Amygdala (tissue), 56 donors: Measurements from ENCODE around the gene CNTNAP2.

Experiments used
- DNase-seq, 56 donors: peaks; one replicate each; lab custom pipeline; 2025; lab: John Stamatoyannopoulos, UW

Gene CNTNAP2

GRCh38 chr7:147509541-147510200, 1393.1 kb downstream of the CNTNAP2 start:
- no peak for DNase-seq

- DNase-seq = no peak
Measured at GRCh38 chr7:147510201-147510542, 1393.6 kb downstream of the CNTNAP2 start.

GRCh38 chr7:147510923-147511322, 1394.3 kb downstream of the CNTNAP2 start:
- no peak for DNase-seq

GRCh38 chr7:147513451-147513850, 1396.8 kb downstream of the CNTNAP2 start:
- DNase-seq = peak in 6 of 56 donors; percentile 3 to 16 (median 6)

GRCh38 chr7:147516391-147516790, 1399.8 kb downstream of the CNTNAP2 start:
- DNase-seq = no peak

GRCh38 chr7:147519062-147519461, 1402.5 kb downstream of the CNTNAP2 start:
- no peak for DNase-seq

- DNase-seq = no peak
Measured at GRCh38 chr7:147523056-147523455, 1406.5 kb downstream of the CNTNAP2 start.

- DNase-seq = peak in 8 of 56 donors; percentile 6 to 27 (median 21)
Measured at GRCh38 chr7:147524726-147525250, 1408.2 kb downstream of the CNTNAP2 start.

- DNase-seq = no peak
Measured at GRCh38 chr7:147525325-147525724, 1408.7 kb downstream of the CNTNAP2 start.

GRCh38 chr7:147535701-147536111, 1419.1 kb downstream of the CNTNAP2 start:
- DNase-seq = no peak

GRCh38 chr7:147539685-147540084, 1423.1 kb downstream of the CNTNAP2 start:
- no peak for DNase-seq

- DNase-seq = no peak
Measured at GRCh38 chr7:147540743-147541142, 1424.1 kb downstream of the CNTNAP2 start.

GRCh38 chr7:147541261-147541660, 1424.7 kb downstream of the CNTNAP2 start:
- DNase-seq = no peak

GRCh38 chr7:147547252-147547897, 1430.8 kb downstream of the CNTNAP2 start:
- peak in 2 of 56 donors; percentile 6 to 19 for DNase-seq

GRCh38 chr7:147556317-147556716, 1439.7 kb downstream of the CNTNAP2 start:
- DNase-seq = no peak

GRCh38 chr7:147563669-147564068, 1447.1 kb downstream of the CNTNAP2 start:
- no peak for DNase-seq

- DNase-seq = no peak
Measured at GRCh38 chr7:147564786-147565476, 1448.3 kb downstream of the CNTNAP2 start.

- peak in 9 of 56 donors; percentile 1 to 49 (median 5) for DNase-seq
Measured at GRCh38 chr7:147567043-147567442, 1450.4 kb downstream of the CNTNAP2 start.

GRCh38 chr7:147569116-147569913, 1452.7 kb downstream of the CNTNAP2 start:
- DNase-seq = no peak

GRCh38 chr7:147570390-147570789, 1453.8 kb downstream of the CNTNAP2 start:
- DNase-seq = no peak
